RWPE1 (cell line): Measurements from ENCODE around the gene BMP2K.
A peak's percentile ranks its signal among the peaks of the same experiment; 100 is the strongest.

Experiments
- CTCF ChIA-PET: fragments of 350-600 bp; sonication (Branson Sonifier 250); formaldehyde crosslinking; extraction: SDS; loops from one replicate; lab custom pipeline; 2021; lab: Yijun Ruan, JAX
- POLR2A ChIA-PET: fragments of 400-600 bp; formaldehyde crosslinking; extraction: SDS; loops from one replicate; lab custom pipeline; 2020; ENCODE audit warnings: antibody characterized with exemption; ENCODE audit not compliant: low non-redundant PET; lab: Yijun Ruan, JAX
- DNase-seq: peaks from one replicate; pipeline ENCODE4 v3.0.0; 2012; ENCODE audit warnings: low spot score
- H3K27ac ChIP-seq: fragments of 450-650 bp; 2 replicates; pipeline ENCODE4 v1.5.1; 2017
- TF ChIP-seq, protein P1 (sequence below): fragments of 450-650 bp; conservative IDR thresholded peaks from 2 replicates; pipeline ENCODE4 v1.5.1; 2017; ENCODE audit warnings: low read depth, mild to moderate bottlenecking

The BMP2K gene

DNA sequence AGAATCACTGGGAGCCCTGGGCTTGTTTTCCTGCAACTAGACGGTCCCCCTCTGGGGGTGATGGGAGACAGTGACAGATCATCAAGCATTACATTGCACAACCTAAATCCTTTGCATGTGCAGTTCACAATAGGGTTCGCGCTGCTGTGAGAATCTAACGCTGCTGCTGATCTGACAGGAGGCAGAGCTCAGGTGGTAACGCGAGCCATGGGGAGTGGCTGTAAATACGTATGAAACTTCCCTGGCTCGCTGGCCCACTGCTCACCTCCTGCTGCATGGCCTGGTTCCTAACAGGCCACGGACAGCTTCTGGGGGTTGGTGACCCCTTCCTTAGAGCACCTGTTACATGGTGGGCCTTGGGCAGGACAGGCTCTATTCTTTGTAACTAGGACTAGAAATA, 152.7 kb downstream of the BMP2K start:
- ChIA-PET POLR2A (no interaction called here), CTCF (no interaction called here)
- no peak for DNase-seq
- TF ChIP-seq, protein P1, sequence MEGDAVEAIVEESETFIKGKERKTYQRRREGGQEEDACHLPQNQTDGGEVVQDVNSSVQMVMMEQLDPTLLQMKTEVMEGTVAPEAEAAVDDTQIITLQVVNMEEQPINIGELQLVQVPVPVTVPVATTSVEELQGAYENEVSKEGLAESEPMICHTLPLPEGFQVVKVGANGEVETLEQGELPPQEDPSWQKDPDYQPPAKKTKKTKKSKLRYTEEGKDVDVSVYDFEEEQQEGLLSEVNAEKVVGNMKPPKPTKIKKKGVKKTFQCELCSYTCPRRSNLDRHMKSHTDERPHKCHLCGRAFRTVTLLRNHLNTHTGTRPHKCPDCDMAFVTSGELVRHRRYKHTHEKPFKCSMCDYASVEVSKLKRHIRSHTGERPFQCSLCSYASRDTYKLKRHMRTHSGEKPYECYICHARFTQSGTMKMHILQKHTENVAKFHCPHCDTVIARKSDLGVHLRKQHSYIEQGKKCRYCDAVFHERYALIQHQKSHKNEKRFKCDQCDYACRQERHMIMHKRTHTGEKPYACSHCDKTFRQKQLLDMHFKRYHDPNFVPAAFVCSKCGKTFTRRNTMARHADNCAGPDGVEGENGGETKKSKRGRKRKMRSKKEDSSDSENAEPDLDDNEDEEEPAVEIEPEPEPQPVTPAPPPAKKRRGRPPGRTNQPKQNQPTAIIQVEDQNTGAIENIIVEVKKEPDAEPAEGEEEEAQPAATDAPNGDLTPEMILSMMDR: no peak
- H3K27ac ChIP-seq: no peak overlapping the region

DNA sequence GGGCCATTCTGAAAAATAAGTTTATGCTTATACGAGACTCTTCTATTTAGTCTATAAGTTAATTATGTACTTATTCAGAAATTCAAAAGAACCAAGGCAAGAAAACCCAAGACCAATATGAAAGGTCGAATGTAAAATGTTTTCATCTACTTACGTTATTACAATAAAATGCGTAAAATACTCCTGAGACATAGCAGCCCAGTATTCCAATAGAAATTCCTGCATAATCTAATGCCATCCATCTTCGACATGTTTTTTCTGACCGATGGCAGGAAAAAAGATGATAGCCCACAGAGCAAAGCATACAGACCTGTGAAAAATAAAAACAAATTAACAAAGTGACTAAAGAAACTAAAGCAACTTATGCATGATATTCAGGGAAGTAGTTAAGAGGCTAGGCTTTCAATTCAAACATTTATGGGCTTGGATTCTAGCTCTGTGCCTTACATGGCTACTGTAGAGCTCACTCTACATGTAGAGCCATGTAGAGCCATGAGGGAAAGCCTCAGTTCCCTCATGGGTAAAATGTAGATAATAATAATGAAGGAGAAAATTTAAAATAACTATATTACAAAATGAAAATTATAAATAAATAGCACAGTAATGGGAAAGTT, 154.0 kb downstream of the BMP2K start:
- DNase-seq: no peak
- CTCF ChIA-PET: no interaction called here

DNA sequence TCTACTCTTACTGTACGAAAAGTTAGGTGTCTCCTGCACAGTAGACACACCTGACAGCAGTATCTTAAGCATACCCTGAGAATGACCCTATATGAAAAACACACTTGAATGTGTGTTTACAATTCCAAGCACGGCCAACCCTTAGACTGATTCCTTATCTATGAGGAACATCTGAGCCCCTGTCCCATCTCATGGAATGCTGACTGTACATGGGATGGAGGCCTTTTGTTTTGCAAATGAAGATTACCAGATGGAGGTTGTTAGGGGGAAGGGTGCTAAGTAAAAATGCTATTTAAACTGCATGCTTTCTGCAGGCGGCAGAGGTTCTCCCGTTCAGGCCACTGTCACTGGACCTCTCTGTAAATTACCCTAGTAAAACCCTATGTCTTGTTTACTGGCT, 160.8 kb downstream of the BMP2K start:
- no peak for DNase-seq
- ChIA-PET POLR2A (no interaction called here), CTCF (no interaction called here)
- TF ChIP-seq, protein P1: no peak
- H3K27ac ChIP-seq: no peak overlapping the region

More for the DNA sequence above, 154.0 kb downstream of the BMP2K start:
- no peak overlapping the region for H3K27ac ChIP-seq
- TF ChIP-seq, protein P1: no peak
- POLR2A ChIA-PET: no interaction called here

DNA sequence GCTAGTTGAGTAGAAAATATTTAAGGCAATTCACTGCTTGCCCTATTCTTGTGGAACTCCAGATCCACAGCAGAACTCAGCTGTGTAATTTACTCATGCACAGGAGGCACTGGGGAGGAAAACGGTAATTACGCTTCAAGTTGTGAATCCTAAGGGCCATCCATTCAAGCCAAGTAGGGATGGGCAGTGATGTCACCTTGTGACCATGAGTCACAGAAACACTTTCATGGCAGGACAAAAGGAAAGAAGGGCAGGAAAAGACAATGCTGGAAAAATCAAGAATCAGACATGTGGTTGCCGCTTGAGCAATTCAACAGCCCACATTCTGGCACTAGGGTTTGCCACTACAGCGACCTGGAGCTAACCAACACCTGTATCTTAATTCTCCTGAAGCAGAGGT, 161.7 kb downstream of the BMP2K start:
- no peak overlapping the region for H3K27ac ChIP-seq
- TF ChIP-seq, protein P1: no peak
- DNase-seq: no peak
- CTCF ChIA-PET: no interaction called here
- POLR2A ChIA-PET: no interaction called here

DNA sequence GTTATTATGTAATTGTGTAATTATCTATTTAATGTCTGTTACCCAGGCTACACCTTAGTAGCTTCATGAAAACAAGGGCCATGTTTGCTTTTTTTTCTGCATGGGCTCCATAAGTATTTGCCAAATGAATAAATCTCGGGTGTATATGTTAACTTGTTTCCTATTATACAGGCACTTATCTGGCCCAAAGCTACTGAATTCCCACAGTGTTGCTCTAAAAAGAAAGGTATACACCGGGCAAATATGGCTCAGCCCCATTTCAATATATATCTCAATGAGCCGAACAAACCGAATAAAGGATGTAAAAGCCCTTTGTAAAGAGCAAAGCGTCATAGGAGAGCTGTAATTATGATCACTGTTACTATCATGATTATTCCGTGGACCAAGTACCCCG, 162.3 kb downstream of the BMP2K start:
- H3K27ac ChIP-seq: peak overlapping the region; percentile 69
- CTCF ChIA-PET: interaction anchor here (0.6 to 0.7 kb wide), 2 partner anchors 13 to 1080 kb away, joined by 4 to 5 read pairs; no protein-coding TSS in a partner anchor
- DNase-seq: no peak
- TF ChIP-seq, protein P1: no peak
- POLR2A ChIA-PET: interaction anchor here (0.6 kb wide), 2 partner anchors 185 to 1057 kb away, joined by 3 read pairs; no protein-coding TSS in a partner anchor

DNA sequence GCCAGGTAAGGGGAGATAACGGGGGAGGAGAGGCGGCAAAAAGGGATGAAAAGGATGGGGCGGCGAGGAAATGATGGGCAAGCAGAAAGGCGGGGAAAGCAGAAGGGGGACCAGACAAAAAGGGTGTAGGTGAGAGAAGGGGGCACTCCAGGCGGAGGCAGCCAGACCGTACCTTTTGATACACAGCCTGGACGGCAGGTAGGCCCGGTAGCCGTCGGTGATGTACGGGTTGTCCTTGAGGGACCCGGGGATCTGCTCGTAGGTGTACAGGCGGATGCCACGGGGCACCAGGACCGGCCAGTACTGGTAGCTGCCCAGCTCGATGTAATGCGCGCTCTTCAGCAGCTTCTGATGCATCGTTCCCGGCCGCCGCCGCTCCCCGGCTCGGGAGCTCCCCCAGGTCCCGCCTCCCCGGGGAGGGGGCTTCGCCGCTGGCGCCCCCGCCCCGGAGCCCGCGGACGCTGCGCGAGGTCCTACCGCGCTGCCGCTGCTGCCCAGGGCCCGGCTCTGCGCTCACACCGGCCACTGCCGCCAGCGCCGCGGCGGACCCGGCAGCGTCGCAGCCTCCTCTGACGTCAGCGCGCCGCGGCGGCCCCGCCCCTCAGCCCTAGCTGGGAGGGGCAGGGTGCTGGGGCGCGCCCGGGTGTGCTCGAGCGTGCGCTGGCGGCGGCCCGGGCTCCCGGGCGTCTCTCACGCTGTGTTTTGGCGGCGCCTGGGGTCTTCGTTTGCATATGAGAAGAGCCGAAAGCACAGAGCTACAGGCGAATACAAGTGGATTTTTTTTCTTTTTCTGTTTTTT, 162.9 kb downstream of the BMP2K start, which contains the start of gene PAQR3:
PAQR3 (minus strand) TSS at position 571 of the 799 bp plus-strand sequence; CDS start at position 357, 214 bp downstream.
- TF ChIP-seq, protein P1: no peak
- ChIA-PET CTCF (interaction anchor here (0.6 to 0.8 kb wide), 3 partner anchors 13 to 1079 kb away, joined by 4 to 5 read pairs (median 4); no protein-coding TSS in a partner anchor), POLR2A (interaction anchor here (0.6 kb wide), 4 partner anchors 184 to 1352 kb away, joined by 3 to 4 read pairs (median 3); no protein-coding TSS in a partner anchor)
- H3K27ac ChIP-seq: peak within 1 kb of the TSS; percentile 69
- peak; percentile 93 for DNase-seq
